Choroid plexus epithelial cell (primary cell): Measurements from ENCODE around the gene TBXT.

ENCODE experiments used
- DNase-seq: peaks from one replicate; pipeline ENCODE4 v3.0.0-alpha.2; 2010; ENCODE audit warnings: low read depth
- H3K4me3 ChIP-seq: 2 replicates; pipeline ENCODE4 v1.5.1; 2011; ENCODE audit warnings: low read depth, mild to moderate bottlenecking, control low read depth, low read length, moderate library complexity
- CTCF ChIP-seq: conservative IDR thresholded peaks from 2 replicates; pipeline ENCODE4 v1.5.1; 2011; ENCODE audit warnings: low read depth, mild to moderate bottlenecking, control low read depth, inconsistent platforms, low read length, moderate library complexity

Gene TBXT

DNA sequence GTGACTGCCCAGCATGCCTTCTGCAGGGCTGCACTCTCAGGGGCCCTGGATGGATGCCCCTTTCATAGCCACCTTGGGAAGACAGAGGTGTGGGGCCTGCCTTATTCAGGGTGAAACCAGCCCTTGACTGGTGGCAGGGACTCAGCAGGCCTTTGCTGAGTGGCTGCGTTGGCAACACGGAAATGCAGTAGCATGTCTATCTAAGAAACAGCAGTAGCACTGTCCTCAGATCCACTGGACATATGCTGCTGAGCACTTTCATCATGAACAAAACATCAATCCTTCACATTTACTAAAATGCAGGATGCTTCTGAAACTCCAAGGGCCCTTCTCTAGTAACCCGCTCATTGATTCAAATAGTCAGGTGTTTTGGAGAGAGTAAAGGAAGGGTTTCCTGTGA, 4.9 kb upstream of the TBXT start:
- DNase-seq: no peak
- no peak overlapping the region for H3K4me3 ChIP-seq
- no peak for TF ChIP-seq CTCF

- H3K4me3 ChIP-seq: no peak overlapping the region
- no peak for TF ChIP-seq CTCF
- no peak for DNase-seq
Observed at GRCh38 chr6:166169549-166170421, 2.1 kb upstream of the TBXT start.

DNA sequence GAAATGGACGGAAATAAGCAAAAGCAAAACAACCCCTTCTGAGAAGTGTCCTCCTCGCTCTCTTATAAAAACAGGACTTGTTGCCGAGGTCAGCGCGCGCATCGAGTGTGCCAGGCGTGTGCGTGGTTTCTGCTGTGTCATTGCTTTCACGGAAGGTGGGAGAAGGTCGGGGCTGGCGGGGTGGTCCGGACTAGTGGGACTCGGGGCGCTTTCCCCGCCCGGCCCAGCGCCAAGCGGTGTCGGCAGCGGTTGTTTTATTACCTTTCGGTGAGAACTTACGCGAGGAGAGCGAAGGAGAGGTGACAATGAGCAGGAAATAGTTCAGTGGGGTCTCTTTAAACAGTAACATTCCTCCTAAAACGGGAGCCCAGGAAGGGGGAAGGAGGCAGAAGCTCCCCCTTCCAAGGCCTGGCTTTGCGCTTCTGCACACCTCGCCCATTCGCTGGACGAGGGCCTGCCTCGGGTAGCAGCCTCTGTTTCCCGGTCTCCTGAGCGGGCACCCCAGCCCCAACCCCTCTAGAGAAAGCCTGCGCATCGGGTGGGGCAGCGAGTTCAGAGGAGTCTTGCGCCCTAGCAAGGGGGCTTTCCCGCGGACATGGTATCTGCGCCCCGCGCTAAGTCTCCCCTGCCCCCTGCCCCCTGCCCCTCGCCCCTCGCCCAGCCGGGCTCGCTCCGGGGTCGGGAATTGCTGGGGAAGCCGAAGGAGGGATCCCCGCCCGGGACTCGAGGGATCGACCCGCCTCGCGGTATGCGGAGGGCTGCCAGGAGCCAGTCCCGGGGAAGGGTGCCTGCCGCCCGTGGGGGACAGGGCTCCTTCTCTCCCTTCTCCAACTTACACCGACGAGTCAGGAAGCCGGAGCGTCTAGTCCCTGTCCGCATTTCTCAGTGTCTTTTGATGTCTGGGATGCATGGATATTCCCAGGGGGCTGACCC, 1.2 kb upstream of the TBXT start:
- peak; percentile 6 for DNase-seq
- TF ChIP-seq CTCF: no peak
- no peak overlapping the region for H3K4me3 ChIP-seq

DNA sequence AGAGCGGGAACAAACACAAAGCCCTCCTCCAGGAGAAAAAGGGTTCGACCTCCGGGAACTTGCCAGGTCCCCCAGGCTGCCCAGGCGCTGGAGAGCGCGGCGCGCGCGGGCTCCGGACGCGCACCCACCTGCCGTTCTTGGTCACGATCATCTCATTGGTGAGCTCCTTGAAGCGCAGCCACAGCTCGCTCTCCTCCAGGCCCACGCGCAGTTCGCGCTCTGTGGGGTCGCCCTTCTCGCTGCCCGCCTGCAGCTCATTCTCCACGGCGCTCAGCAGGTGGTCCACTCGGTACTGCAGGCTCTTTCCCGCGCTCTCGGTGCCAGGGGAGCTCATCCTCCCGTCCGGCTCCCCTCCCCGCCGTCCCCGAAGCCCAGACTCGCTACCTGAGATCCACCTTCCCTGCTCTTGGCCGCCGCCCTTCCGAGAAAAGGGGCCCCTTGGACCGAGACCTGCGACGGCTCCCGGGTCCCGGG, 356 bp downstream of the TBXT start:
- H3K4me3 ChIP-seq: no peak overlapping the region
- no peak for TF ChIP-seq CTCF
- no peak for DNase-seq

DNA sequence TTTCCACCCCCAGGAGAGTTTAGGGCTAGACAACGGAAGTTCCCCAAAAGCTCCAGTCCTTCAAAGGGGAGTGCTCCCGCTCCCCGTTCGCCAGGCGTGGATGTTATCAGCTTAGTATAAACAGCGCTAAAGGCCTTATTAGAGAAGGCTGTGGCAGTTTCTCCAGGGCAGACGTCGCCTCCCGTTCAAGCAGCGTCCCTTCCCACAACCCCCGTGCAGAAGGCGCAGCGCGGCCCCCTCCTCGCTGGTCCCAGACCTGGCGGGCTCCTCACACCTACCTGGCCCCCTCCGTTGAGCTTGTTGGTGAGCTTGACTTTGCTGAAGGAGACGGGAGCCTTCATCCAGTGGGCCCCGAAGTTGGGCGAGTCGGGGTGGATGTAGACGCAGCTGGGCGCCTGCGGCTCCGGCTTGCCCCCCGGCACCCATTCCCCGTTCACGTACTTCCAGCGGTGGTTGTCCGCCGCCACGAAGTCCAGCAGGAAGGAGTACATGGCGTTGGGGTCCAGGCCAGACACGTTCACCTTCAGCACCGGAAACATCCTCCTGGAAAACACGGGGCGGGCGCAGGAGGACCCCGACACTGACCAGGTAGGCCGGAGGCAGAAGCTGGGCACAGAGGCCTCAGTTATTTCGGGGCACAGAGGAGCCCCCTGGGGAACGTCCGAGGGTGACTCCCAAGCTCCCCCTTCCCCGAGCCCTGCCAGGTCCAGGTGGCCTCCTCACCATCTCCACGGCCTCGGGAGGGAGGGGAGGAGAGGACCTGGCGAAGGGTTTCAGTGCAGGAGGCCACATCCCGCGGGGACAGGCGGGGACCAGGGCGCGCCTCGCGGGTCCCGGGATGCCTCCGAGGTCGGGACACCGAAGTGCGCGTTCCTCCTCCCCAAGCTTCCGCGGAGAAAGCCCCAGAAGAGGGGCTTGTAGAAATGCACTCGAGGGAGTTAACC, 1.1 kb downstream of the TBXT start:
- DNase-seq: no peak
- no peak for TF ChIP-seq CTCF
- H3K4me3 ChIP-seq: no peak overlapping the region
